GM20000 (cell line): ENCODE measurements around the gene SLK.

ENCODE experiments used
- DNase-seq: peaks from one replicate; pipeline ENCODE4 v3.0.0; 2012; ENCODE audit warnings: low spot score
- TF ChIP-seq, protein P1 (sequence below): IDR thresholded peaks from 2 replicates; pipeline ENCODE4 v1.5.1; 2012; ENCODE audit warnings: mild to moderate bottlenecking, control low read depth; ENCODE audit errors: extremely low read depth, missing control alignments

SLK gene

DNA sequence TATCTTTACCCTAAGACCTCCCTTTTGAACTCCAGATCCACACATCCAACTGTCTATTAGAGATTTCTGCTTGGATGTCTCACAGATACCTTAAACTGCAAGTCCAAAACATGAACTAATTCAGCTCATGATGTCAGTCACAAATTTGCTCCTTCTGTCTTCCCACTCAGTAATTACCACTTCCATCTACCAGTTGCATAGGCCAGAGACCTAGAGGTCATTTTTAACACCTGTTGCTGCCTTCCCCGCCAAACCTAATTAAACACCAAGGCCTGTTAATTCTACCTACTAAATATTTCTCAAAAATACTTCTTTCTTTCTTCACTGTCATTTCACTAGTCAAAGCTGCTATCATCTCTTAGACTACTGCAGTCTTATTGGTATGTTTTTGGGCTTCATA lies 8.2 kb downstream of the SLK start:
- TF ChIP-seq, protein P1, sequence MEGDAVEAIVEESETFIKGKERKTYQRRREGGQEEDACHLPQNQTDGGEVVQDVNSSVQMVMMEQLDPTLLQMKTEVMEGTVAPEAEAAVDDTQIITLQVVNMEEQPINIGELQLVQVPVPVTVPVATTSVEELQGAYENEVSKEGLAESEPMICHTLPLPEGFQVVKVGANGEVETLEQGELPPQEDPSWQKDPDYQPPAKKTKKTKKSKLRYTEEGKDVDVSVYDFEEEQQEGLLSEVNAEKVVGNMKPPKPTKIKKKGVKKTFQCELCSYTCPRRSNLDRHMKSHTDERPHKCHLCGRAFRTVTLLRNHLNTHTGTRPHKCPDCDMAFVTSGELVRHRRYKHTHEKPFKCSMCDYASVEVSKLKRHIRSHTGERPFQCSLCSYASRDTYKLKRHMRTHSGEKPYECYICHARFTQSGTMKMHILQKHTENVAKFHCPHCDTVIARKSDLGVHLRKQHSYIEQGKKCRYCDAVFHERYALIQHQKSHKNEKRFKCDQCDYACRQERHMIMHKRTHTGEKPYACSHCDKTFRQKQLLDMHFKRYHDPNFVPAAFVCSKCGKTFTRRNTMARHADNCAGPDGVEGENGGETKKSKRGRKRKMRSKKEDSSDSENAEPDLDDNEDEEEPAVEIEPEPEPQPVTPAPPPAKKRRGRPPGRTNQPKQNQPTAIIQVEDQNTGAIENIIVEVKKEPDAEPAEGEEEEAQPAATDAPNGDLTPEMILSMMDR = no peak
- no peak for DNase-seq

DNA sequence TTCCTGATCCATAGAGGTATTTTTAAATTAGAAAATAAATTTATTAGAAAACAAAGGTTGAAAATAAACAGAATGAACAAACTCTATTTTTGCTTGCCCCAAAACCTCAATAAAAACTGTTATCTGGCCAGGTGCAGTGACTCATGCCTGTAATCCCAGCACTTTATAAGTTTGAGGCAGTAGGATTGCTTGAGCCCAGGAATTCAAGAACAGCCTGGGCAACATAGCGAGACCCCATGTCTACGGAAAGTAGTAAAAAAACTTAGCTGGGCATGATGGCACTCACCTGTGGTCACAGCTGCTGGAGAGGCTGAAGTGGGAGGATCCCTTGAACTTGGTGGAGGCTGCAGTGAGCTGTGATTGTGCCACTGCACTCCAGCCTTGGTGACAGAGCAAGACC lies 10.3 kb downstream of the SLK start:
- TF ChIP-seq, protein P1 = no peak
- DNase-seq = no peak

DNA sequence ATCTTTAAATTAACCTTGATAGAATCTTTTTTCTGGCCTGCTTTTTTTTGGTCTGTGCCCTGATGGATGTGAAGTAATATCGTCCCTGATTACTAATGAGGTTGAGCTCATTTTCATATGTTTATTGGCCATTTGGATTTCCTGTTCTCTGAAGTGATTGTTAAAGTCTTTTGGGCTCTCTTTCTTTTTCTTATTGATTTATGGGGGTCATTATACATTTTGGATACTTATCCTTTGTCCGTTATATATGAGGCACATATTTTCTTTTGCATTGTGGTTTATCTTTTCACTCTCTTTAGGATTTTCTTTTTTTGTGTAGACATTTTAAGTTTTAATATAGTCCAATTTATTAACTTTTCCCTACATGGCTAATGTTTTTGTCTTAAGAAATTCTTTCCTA lies 12.6 kb downstream of the SLK start:
- TF ChIP-seq, protein P1 = no peak
- DNase-seq = no peak

DNA sequence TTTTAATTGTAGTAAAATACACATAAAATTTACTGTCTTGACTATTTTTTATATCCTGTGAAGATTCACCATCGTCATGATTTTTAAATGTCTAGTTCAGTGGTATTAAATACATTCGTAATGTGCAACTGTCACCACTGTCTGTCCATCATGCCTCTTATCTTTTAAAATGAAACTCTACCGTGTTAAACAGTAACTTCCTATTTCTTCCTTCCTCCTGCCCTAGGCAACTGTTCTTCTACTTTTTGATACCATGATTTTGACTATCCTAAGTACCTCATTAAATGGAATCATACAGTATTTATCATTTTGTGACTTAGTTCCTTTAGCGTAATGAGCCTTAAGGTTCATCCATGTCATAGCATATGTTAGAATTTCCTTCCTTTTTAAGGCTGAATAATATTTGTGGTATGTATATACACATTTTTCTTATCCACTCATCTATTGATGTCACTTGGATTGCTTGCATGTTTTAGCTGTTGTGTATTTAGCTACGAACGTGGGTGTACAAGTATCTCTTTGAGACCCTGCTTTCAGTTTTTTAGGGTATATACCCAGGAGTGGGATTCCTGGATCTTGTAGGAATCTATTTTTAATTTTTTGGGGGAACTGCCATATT lies 13.5 kb downstream of the SLK start:
- DNase-seq = no peak
- TF ChIP-seq, protein P1 = no peak

DNA sequence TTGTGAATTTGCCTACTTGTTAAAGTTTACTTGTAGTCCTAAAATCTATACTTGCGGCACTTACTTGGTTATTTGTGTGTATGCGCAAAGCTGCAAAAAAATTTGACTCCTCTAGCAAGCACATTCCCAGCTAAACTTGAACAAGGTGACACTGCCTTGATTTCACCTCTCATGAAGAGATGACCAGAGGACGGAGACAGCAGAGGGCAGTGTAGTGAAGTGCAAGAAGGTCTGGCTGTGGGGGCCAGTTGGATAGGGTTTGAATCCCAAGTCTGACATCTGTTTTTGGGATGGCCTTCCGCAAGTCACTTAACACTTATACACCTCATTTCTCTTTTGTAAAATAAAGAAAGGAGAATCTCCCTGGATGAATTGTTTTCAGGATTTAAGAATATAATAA lies 15.7 kb downstream of the SLK start:
- DNase-seq = no peak
- TF ChIP-seq, protein P1 = no peak

DNA sequence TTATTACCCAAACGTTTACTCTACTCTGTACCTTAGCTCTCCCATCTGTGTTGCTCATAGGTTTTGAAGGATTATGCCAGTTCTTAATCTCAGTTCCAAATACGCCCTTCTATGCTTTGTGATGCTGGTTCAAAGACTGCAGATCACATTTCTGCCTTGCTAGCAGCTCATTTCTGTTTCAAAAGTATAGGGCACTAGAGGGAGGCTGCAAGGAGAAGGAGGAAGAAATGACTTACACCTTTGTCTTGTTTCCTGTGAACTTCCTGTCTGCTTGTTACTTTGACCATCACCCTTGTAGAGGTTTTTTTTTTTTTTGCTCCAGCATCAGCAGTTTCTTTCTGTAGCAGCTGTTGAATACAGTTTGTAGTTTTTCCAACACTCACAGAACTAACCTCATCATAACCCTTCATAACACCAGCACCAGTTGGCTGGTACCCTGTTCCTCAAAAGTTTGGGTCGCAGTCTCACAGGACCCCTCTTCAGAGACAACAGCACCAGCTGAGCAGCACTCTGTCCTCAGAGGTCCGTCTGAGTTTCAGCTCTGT lies 16.5 kb downstream of the SLK start:
- DNase-seq = peak; percentile 40
- TF ChIP-seq, protein P1 = no peak

DNA sequence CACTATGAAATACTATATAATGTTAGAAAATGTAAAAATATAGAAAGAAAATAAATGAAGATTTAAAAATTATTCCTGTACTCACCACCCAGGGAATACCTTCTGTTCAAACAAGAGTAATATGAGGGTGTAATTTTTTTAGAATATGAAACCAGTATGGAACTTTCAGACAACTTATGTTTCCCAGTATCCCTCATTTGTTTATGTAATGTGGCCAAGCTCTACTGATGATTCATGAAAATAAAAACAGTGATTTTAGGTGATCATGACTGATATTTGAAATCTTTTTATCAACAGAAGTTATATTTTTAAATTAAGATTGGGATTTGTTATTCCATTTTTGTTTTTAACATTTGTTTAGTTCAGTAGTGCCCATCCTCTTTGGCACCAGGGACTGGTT lies 18.8 kb downstream of the SLK start:
- TF ChIP-seq, protein P1 = no peak

More for the DNA sequence above, 18.8 kb downstream of the SLK start:
- no peak for DNase-seq
